Measurements from ENCODE around the gene DPEP2.
"Not testable (repeated sequence)": the region's sequence is repeated elsewhere in the genome, so short reads cannot be mapped to it uniquely, and the experiment has no call there.

DPEP2 gene

DNA sequence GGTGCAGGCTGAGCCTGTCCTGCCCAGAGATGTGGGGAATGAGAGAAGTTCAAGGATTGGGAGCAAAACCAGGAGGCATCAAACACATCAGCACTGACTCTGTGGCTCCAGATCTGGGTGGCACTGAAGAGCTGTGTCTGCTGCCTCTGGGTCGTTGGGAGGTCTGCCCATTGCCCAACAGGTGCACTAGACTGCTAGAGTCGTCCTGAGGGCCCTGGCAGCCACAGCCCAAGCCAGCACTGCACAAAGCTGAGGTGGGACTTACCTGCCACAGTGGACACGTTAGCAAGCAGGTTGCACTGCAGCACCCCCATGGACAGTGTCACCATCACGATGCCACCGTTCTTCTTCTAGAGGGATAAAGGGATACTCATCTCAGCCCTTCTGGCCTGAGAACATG is 22.3 kb downstream of the DPEP2 start:
- DNase-seq, result no peak

DNA sequence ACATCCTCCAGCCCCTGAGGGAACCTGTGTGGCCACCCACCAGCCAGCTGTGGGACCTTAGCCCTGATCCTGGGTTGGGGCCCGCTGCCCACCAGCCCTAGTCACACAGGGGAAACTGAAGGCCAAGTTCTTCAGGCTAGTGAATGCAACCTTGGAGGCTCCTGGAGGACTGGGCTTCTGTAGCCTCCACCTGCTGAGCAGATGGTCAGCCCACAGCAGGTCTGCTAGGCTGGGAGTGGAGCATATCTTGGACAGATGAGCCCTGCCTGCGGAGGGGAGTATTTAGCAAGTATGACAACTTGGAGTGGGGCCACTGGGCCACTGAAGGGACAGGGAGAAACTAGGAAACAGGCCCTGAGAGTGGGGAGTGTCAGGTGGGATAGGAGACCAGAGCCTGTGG is 23.1 kb downstream of the DPEP2 start:
- DNase-seq, result no peak

DNA sequence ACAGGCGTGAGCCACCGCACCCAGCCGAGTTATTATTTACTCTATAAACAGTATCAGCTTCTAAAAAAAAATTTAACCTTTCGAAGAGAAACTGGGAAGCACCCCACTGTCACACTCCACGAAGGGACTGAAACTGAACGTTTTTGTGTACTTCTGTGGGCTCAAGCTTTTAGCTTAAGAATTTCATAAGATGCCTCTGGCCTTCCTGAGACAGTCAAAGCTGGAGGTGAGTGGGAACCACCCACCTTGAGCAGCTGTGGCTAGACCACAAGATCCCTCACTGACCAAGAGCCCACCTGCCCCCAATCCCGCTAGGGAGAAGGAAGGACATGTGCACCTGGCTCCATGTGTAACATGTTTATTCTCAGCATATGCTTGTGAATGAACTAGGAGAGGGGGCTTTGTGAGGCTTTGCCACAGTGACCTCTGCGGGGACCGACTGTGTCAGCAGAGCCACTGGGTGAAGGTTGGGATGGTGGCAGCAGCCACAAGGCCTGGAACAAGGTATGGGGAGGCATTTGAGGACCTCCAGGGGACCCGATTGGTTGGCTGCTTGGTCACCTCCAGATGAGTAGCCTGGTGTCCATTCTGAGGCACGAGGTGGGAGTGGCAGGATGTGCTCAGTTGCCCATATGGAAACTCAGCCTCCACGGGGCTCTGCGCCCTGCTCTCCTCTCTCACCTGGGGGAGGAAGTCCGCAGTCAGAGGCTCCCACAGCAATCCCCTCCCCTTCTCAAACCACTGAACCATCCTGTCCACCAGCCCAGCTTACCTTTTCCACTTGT is 23.8 kb downstream of the DPEP2 start:
- no peak for DNase-seq

DNA sequence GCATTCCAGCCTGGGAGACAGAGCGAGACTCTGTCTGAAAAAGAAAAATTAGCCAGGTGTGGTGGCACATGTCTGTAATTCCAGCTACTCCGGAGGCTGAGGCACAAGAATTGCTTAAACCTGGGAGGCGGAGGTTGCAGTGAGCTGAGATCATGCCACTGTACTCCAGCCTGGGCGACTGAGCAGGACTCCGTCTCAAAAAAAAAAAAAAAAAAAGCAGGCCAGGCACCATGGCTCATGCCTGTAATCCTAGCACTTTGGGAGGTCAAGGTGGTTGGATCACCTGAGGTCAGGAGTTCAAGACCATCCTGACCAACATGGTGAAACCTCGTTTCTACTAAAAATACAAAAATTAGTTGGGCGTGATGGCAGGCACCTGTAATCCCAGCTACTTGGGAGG is 27.0 kb downstream of the DPEP2 start:
- not testable (repeated sequence) for DNase-seq

DNA sequence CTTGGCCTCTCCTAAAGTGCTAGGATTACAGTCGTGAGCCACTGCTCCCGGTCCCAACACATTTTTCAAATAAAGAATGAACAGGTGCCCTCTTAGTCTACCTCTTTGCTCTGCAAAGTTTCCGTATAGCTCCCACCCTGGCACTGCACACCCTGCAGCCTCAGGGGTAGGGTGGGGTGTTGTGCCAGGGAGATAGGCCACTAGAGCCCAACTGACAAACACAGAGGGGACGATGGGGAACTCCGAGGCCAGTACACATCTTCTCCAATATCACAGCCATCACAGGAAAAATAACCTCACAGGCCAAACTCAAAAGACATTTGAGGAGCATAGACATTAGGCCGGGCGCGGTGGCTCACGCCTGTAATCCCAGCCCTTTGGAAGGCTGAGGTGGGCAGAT is 28.2 kb downstream of the DPEP2 start:
- no peak for DNase-seq

DNA sequence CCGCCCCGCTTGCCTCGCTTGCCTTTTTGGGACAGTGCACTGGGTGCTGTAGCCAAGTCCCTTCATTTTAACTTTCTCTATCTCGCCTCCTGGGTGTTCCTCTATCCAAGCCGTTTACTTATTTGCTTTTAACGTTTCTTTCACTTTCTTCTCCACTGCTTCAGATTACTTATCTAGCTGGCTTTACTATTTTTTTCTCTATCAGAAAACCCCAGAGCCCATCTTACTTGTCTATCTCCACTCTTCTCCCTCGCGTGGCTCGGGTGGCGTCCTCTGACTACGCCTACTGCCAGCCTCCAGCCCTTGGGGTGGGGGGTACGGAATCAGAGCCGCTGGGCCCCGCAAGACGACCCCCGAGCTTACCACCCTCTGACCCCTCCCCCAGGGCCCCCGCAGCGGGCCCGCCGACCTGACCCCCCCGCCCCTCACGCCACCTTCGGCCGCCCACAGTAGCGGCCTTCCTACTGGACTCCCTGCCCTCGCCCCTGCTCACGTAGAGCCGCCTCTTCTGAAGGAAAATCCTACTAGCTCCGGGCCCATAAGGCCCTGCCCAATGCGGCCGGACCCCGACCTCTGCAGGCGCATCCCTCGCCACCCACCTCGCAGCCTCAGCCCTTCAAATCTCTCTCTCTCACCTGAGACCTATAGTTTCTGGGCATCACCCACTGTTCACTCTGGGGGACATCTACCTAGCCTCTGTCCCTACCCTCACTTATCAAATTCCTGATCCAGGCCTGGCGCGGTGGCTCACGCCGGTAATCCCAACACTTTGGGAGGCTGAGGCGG is 29.8 kb downstream of the DPEP2 start:
- no peak for DNase-seq

DNA sequence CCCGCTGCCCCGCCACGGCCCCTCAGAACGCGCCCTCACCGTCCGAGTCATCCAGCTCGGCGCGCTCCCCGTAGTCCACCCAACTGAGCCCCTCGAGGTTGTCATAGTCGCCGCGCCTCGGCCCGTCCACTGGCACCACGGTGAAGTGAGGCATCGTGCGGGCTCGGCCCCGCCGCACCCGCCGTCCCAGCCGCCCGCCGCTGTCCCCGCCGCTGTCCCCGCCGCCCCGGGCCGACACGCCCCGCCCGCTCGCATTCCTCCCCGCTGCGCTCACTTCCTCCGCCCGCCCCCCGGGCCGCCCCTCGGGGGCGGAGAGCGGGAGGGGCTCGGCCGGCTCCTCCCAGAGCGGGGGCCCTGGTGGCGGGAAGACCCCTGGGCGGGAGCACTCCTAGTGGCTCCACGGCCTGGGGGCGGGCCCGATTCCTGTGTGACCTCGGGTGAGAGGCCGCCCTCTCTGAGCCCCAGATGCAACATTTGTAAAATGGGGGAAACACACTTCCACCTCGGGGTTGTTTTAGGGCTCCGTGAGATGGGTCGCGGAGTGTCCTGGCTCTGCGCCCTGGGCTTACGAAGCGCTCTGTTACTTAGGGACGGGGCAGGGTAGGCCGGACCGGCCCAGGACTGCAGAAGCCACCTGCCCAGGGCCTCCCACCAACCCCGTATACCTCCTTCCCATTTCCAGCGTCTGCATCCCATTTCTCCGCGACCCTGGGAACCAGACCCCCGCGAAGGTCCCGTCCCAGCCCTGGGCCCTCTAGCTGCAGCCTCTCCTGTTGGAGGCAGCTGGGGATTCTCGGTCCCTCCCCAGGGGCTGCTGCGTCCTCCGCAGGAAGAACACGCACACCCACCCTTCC is 30.7 kb downstream of the DPEP2 start, which contains the start of gene SLC12A4:
SLC12A4 (minus strand) TSS at position 238 of the 854 bp plus-strand sequence; CDS start at position 154, 84 bp downstream.
- peak in 45 of 56 donors; percentile 15 to 75 (median 47) for DNase-seq

DNA sequence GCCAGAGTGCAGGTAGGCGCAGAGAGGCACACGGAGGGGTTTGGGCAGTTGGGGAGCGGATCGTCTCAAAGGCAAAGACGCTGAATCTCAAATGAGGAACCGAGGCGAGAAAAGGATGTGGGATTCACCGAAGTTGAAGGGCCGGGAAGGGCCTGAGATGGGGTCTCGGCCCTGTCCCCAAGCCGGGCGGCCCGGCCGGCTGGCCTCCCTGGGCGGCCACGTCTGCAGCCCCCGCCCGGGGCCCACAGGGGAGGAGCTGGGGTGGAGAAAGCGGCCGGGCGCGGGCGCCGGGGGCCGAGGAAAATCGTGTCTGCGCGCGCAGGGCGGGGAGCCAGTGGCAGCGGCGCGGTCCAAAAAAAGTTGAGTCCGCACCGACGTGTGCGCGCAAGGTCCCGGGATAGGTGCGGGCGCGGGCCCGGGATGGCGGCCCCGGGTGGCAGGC is 31.3 kb downstream of the DPEP2 start:
- DNase-seq, result peak in 2 of 56 donors; percentile 19 to 22

DNA sequence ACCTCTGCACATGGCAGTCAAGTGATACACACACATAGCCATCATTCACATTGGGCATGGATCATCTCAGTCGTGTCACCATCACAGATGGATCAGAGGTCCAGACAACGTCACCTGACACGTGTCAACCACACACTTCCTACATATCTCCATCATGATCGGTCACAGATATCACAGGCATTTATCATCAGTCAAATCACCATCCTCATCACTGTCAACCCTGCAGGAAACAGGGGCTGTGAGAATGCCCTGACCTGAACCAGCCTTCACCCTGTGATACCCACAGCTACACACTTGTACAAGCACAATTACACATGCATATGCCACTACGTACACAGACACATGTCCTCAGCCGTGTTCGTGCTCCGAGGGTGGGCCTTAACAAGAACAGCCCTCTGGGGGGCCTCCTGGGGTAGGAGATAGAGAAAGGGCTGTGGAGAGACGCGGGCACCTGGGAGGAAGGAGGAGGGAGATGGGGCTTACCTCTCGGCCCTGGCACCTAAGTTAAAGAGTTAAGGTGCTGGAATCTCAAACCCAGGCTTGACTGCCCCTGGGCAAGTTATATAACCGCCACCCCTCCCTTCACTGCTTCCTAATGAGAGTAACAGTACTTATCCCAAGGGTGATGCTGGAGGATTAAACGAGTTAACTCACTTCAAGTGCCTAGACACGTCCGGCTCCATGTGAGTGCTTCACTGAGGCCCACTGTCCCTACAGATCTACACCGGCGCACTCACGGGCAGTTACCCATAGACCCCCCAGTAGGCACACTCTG is 31.9 kb downstream of the DPEP2 start:
- no peak for DNase-seq

DNA sequence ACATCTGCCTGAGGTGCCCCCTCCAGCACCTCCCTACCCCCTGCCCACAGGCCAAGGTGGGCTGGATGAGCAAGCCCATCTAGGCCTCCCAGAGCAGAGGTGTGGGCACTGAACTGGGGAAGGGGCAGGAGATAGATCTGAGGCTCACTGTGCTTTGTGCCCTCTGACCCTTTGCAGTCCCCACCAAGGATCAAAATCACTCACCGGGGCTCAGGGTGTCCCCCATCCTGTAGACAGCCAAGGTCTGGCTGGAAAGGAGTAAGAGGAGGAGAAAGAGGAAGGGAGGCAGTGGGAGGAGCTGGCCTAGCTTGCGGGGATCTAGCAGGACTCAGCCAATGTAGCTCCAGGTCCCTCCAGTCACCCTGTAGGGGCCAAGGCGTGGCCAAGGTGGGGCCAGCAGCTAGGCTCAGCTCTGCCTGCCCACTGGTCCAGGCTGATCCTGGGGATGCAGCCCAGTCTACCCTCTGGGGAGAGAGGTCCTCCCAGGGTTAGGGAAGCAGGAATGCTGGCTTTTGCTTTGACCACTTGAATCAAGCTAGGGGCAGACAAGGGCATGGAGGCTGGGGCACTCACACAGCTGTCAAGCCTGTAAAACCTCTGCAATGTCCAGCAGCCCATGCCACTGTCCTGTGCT is 32.6 kb downstream of the DPEP2 start:
- no peak for DNase-seq

DNA sequence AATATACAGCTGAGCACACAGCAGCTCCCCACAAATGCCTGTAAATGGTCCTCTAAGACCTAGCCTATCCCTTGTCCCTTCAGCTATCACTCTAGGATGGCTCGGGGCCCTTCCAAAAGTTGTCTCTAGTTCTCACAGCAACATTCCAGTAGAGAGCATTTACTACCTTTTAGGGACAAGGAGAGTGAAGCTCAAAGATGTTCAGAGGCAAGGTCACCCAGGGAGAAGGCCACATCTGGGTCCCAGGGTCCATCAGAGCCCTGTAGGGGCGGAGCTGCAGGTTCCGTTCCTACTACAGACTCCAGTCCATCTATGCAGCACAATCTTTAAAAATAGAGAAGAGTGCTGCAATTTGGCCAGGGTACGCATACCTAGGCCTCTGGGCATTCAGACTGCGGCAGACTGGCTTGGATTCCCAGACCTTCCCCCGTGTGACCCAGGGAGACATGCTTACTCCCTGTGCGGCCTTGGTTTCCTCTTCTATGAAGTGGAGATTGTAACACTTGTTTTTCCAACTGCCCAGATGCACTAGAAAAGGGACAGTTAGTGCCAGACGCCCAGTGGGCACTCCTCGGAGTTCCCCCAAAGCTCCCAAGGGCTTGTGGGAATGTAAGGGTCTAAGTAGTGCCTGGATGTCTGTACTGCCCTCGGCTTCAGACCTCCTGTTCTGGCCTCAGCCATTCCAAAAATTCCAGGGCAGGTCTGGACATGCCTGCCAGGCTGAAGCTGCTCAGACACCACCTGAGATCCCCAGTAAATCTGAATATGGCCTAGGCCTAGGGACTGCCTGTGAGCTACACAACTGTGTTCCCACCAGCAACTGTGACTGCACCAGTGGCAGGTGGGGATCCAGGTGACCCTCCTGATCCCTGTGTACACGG is 33.4 kb downstream of the DPEP2 start:
- DNase-seq, result no peak

DNA sequence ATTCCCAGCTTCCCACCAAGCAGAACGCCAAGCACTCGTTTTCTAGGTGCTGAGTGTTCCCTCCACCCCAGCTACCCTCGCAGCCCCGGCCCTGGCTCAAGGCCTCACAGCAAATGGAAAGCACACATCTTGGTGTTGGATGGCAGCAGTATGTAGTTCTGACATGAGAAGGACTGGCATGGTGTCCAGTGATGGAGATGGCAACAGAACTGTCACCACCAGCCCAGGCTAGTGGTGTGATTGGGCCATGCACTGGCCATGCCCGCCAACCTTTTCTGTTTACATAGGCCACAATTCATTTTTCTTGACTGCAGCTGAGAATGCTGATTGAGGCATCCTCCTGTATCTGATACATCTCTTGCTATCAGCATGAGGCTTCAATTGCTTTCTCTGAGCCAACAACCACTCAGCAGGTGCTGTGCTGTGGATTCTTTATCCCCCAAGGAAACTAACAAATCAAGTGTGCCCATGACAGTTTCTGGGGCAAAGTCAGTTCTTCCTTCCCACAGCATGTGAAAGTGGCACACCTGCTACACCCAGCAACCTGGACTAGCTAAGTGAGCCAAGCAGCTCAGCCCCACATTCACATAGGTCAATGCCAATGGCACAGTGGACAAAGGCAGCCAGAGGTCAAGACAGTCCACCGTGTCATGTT is 34.7 kb downstream of the DPEP2 start:
- no peak for DNase-seq

DNA sequence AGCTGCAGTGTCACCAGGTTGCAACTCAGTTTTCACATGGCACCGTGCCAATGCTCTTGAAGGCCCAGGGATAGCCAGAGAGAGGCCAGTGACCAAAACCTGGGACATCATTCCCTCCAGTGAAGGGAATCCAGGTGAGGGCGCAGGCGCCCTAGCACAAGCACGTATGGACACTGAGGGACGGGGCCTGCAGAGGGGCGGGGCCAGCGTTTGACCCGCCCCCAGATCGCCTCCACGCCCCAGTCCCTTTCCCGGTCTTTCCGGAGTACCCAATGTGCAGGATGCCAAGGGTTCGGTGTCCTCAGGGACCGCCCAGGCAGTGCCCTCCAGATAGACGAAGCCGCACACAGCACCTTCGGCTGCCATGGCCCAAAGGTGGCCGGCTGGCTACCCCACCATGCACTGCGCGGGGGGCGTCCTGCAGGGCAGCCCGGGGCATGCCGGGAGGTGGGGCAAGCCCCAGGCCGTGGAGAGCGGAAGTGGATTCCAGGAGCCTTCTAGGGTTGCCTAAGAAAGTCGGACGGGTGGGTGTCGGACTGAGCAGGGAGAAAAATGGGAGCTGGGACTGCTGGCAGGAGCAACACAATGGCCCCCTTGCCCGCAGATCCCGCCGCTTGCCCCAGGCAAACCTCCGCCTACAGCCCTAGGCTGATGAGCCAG is 35.5 kb downstream of the DPEP2 start:
- peak in 2 of 56 donors; percentile 11 to 16 for DNase-seq

DNA sequence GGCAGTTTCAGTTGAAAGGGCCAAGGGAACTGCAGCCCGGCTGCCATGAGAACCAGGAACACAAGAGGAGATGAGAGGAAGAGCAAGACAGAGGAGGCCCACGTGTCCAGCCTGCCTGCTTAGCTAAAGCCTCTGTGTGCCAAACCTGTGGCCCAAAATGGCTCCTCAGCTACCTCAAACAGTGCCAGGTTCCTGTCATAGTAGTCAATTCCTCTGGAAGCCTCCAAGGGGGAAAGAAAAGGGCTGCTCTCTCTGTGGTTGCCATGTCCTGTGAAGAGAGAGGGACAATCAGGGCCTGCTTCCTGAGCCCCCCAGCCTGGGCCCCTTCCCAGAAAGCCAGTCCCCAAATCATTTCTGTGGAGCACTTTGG is 36.0 kb downstream of the DPEP2 start:
- peak in 9 of 56 donors; percentile 10 to 57 (median 42) for DNase-seq

DNA sequence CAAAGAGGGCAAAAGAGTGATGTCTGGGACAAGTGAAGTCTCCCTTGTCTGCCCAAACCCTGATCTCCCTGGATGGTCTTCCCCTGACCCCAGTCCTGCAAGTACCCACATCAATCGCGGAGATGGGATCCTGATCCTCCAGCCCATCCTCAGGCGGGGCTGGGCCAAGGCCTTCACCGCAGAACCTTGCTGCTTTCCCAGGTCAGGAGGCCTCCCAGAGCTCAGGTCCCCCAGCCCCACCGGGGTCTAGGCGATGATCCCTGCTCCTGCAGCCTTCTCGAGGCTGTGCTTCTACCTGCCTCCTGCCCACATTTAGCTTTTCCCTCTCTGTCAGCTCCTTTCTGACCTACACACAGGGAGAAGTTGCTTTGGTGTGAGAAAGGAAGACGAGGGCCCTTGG is 37.1 kb downstream of the DPEP2 start:
- DNase-seq, result no peak

DNA sequence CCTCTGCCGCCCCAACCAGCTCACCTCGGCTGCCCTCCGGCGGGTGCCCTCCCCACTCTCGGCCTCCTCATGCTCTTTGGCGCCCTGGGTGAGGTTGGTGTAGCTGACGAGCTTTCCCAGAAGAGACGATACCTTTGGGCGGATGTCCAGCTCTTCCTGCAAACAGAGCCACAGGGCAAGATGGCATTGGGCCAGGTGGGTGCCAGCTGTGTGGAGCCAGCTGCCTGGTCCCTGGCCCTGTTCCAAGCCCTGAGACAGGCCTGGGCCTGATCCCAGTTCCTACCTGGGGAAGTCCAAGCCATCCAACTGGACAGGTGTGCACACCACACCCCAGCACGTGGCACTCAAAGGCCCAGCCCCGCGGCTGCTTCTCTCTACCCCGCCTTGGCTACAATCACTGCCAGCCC is 37.7 kb downstream of the DPEP2 start:
- peak in 1 of 56 donors; percentile 44 for DNase-seq

DNA sequence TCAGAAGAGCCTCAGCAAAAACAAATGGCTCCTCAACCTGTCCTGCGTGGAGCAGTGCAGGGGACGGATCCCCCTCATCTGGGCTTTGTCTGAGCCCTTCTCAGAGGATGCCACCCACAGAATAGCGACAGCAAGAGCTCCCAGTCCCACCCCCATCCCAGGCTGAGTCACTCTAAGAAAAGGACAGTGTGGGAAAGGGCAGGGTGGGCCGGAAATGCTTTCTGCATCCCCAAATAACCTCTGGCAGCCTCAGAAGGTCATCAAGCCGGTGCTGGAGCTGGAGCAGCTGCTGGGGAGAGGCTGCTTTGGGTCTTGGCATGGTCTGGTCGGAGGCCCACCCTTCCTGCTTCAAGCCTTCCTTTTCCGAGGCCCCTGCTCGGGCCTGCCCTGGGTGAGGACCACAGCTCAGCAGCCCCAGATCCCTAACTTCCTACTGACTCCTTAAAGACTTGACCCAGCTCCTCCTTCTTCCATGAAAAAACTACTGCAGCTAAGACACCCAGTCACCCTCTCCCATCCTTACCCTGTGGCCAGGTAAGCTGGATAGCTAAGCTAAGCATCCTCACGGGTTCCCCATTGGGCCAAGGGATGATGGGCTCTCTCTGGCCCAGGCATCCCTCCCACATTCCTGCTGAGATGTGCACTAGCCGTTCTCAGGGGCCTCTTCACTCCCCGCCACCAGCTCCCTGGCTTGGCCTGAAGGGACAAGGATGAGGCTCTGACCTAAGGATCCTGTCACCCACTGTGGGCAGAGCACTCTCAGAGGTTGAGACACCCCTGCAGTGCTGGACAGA is 39.6 kb downstream of the DPEP2 start:
- DNase-seq, result no peak

All from amygdala (tissue), 56 donors.